Mononuclear cell (primary cell): ENCODE data around the gene TMEM236. TPM values are rescaled to one million over a fixed set of nuclear protein-coding genes. Genes with fewer than 3 reads are reported as not detected.

Experiments
- H3K27me3 ChIP-seq: 2 replicates; pipeline ENCODE4 v1.6.0; 2011; ENCODE audit warnings: low read length, control low read depth; ENCODE audit not compliant: insufficient read depth
- H3K4me1 ChIP-seq: 2 replicates; pipeline ENCODE4 v1.5.1; 2011; ENCODE audit warnings: mild to moderate bottlenecking, low read length, control low read depth; ENCODE audit not compliant: insufficient read depth
- H3K4me3 ChIP-seq: 2 replicates; pipeline ENCODE4 v1.5.1; 2011; ENCODE audit warnings: mild to moderate bottlenecking, low read length, moderate library complexity
- H3K9me3 ChIP-seq: 2 replicates; pipeline ENCODE4 v1.5.1; 2011; ENCODE audit warnings: low read depth, mild to moderate bottlenecking, control low read depth, low read length
- total RNA-seq: library from RNA; depleted of rRNA; stranded (reverse); fragments of >200 nt; gene quantifications from one replicate; pipeline ENCODE4 v1.2.3, GENCODE V29; 2012

Gene TMEM236
- total RNA-seq, 1 donor, result under 0.01 TPM

DNA sequence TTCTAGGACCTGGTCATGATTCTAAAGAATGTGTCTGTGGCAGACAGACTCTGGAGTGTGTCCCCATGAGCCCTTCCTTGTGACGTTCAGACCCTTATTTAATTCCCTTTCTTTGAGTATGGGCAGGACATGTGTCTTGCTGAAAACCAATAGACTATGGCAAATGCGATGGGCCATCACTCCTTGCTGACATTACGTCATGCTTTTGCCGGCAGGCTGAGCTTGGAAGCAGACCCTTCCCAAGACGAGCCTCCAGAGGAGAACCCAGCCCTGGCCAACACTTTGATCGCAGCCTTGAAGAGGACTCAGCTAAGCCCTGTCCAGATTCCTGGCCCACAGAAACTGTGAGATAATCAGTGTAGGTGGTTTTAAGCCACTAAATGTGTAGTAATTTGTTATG is 18.4 kb upstream of the TMEM236 start:
- H3K9me3 ChIP-seq, result no peaks in the 10 kb centered on the region
- no peaks in the 10 kb centered on the region for H3K27me3 ChIP-seq
- no peak overlapping the region for H3K4me3 ChIP-seq
- no peaks in the 10 kb centered on the region for H3K4me1 ChIP-seq

DNA sequence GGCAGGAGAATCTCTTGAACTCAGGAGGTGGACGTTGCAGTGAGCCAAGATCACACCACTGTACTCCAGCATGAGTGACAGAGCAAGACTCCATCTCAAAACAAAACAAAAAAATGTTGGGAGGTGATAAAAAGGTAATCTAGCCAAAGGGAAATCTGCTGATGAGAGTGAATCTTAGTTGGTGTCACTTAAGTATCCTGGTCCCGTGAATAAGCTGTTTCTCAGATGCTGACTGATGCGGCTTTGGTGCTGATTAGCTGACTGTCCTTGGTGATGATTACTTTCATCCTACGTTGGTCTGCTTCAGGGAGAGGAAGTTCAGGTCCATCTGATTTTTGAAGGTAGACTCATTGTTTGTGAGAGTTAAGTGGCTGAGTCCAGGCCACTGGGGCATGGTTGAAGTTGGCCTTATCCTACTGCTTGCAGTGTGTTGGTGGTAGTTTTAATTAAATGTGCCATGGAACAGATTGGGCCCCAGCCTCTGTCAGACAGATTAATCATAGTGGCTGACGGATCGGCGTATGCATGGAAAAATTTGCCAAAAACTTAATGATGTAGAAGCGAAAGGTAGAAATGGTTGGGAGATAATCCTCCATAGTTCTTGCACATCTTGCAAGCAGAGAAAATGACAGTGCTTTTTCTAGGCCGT is 17.4 kb upstream of the TMEM236 start:
- no peaks in the 10 kb centered on the region for H3K27me3 ChIP-seq
- H3K9me3 ChIP-seq, result no peaks in the 10 kb centered on the region
- H3K4me3 ChIP-seq, result no peak overlapping the region
- no peaks in the 10 kb centered on the region for H3K4me1 ChIP-seq

DNA sequence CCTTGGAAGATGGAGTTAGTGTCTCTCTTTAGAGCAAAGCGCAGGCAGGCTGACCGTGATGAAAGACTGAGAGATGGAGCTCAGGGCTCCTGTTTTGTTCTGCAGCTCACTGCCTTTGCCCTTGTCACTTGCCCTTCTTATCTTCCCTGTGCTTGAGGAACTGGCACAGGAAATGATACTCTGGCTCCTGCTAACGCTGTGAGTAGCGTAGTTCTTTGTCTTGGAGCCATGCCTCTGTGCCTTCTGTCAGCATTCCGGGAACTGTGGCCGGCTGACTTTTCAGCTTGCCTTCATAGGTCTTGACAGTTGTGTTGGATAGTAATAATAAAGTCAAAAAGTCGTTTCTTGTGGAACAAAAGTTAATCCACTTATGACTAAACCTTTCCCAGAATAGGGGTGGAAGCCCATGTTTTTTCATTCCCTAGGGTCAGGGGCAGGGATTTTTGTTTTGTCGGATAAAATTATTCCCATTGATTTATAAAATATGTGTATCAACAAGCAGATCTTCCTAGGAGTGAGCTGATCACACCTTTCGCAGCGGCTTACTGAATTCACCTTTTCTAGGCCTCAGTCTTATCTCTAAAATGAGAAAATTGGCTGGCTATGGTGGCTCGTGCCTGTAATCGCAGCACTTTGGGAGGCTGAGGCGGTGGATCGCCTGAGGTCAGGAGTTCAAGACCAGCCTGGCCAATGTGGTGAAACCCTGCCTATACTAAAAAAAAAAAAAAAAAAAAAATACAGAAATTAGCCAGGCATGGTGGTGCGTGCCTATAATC is 16.6 kb upstream of the TMEM236 start:
- no peaks in the 10 kb centered on the region for H3K27me3 ChIP-seq
- no peak overlapping the region for H3K4me3 ChIP-seq
- no peaks in the 10 kb centered on the region for H3K4me1 ChIP-seq
- no peaks in the 10 kb centered on the region for H3K9me3 ChIP-seq

DNA sequence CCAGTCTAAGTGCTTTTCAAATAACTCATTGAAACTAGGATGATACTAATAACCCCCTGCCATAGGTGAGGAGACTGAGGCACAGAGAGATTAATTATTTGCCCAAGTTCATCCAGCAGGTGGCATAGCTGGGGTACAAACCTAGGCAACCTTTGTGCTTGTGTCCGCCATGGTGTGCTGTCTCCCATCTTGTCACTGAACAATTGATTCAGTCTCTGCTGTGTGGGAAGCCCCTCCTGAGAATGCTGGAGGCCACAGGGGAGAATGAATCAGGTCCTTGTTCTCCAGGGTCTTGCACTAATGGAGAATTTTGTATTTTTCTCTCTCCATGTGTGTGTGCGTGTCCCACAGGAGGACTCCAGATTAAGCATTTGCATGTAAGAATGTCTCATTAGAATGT is 15.8 kb upstream of the TMEM236 start:
- Histone ChIP-seq H3K4me3 (no peak overlapping the region), H3K27me3 (no peaks in the 10 kb centered on the region), H3K4me1 (no peaks in the 10 kb centered on the region), H3K9me3 (no peaks in the 10 kb centered on the region)

DNA sequence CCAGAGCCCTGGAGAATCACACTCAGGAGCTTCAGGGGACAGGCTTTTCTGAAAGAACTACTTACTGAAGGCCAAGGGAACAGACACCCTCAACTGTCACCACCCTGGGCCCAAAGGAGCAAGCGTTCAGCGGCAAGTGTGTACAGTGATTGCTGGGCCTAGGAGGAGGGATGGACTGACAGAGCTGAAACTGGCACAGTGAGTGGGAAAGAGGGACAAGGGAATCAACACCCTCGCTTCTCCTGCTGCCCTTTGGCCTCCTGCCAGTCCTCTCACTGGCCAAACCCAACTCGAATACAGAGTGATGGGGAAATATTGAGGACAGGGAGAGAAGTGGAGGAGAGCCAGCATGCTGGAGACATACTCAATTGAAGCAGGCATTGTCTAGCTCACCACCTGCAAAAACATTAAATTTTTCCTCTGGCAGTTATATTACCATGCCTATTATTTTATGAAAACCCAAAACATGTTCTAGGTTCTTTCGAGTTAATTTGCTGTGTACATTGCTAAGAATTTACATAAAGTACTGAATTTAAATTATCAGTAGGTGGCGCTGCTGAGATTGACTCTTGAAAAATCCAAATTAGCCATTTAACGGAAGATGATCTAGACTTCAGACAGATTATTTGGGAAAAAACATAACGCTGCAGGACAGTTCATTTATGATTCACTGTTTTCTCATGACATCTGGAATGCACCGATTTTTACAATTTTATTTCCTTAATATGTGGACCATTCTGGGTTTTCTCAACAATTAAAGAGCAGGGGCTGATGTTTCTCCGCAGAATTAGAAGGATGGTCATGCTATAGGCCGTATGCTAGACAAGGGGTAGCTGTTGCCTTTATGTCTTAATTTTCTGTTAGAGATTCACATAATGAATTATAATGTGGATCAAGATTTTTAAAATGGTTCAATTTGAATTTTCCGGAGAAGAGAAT is 14.7 kb upstream of the TMEM236 start:
- H3K4me1 ChIP-seq, result no peaks in the 10 kb centered on the region
- no peaks in the 10 kb centered on the region for H3K9me3 ChIP-seq
- no peaks in the 10 kb centered on the region for H3K27me3 ChIP-seq
- no peak overlapping the region for H3K4me3 ChIP-seq

DNA sequence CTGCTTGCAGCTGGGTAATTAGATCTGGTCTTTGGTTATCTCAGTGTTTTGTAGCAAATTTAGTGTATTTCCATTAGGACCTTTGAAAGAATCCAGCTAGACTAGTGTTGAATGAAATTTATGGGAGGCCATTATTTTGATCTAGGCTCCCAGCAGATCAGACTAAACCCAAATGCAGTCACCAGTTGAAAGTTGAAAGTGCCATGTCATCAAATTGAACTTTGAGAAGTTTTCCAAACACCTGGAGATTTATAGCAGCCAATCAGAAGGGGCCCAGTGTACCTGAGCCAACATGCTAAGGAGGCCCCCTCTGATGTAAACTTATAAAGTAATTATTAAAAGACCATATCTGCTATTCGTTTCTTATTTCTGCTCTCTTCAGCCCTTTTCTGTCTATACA is 11.3 kb upstream of the TMEM236 start:
- no peaks in the 10 kb centered on the region for H3K9me3 ChIP-seq
- no peaks in the 10 kb centered on the region for H3K27me3 ChIP-seq
- H3K4me3 ChIP-seq, result no peak overlapping the region
- H3K4me1 ChIP-seq, result peaks cover 20% of the 10 kb centered on the region

DNA sequence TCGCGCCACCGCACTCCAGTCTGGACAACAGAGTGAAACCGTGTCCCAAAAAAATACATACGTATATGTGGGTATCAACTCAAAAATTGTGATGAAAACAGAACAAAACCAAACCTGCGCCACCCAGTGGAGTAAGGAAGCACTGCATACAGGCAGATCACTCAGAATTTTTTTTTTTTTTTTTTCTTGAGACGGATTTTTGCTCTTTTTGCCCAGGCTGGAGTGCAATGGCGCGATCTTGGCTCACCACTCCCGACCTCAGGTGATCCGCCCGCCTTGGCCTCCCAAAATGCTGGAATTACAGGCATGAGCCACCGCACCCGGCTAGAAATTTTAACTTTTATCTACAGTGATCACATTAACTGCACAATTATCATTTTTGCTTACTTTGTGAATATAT is 9.1 kb upstream of the TMEM236 start:
- no peaks in the 10 kb centered on the region for H3K27me3 ChIP-seq
- H3K4me3 ChIP-seq, result no peak overlapping the region
- no peaks in the 10 kb centered on the region for H3K9me3 ChIP-seq
- peaks cover 20% of the 10 kb centered on the region for H3K4me1 ChIP-seq

DNA sequence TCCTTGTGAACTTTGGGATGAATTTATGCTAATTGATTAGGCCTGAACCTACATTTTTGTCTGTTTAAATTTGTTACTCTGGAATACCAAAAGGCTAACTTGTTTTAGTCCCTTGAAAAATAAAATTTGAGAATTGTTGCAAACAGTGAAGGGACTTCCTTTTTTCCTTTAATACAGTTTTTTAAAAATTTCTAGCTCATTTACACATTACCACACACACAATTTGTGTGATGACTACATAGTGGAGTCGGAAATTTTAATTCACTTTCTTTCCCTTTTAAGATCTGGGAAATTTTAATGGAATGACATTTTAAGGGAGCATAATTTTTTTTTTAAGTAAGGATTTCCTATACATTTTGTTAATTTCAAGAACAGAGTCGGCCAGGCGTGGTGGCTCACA is 8.6 kb upstream of the TMEM236 start:
- Histone ChIP-seq H3K27me3 (no peaks in the 10 kb centered on the region), H3K9me3 (no peaks in the 10 kb centered on the region), H3K4me3 (no peak overlapping the region), H3K4me1 (peaks cover 20% of the 10 kb centered on the region)

DNA sequence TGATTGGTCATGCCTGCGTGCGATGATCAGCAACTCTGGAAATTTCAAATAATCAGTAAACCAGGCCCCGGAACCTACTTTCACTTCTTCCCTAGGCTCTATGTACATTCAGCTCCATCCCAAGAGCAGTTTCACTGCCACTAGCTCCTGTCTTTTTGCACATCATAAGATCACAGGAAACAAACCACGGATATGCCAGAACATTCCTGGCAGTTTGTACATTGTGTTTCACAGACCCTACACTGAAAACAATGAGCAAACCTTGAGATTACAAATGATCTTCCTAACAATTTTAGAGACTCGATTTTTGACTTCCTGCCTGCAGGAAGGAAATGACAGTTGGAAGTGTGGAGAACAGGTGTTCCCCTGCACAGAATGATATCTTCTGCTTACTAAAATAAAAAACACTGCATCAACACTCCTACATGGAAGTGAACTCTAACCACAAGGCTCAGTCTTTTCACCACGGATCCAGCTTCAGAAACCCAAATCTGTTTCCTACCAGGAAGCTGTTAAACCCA is 7.6 kb upstream of the TMEM236 start:
- Histone ChIP-seq H3K9me3 (no peaks in the 10 kb centered on the region), H3K4me3 (no peak overlapping the region), H3K27me3 (no peaks in the 10 kb centered on the region), H3K4me1 (peaks cover 20% of the 10 kb centered on the region)

DNA sequence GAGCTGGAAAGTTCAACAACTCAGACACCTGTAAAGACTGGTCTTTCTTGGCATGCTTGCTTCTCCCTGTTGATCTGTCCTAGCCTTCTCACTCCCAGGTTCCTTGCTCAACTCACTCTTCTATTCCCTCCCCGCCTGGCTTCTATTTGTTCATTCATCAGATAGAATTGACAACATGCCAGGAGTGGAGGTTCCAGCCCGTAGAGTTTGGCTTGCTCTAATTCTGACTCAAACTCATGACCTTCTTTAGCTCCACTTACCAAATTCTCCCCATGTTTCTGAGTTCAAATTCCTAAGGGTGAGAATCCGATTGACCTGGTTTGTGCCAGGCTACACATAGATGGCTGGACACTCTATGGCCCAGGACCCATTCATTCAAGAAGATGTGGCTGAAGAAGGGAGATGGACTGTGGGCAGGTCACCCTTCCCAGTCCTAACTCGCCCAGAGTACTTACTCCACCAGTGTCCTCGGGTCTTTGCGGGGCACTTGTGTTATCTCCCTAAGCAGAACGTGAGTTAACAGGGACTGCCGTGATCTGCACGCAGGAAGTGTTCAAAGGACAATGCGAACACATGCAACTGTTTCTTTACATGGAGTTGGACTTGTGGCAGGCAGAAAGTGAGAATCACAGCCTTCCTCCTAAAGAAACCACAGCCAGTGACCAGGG is 4.0 kb upstream of the TMEM236 start:
- Histone ChIP-seq H3K4me3 (no peak overlapping the region), H3K27me3 (no peaks in the 10 kb centered on the region), H3K4me1 (peaks cover 18% of the 10 kb centered on the region), H3K9me3 (no peaks in the 10 kb centered on the region)

DNA sequence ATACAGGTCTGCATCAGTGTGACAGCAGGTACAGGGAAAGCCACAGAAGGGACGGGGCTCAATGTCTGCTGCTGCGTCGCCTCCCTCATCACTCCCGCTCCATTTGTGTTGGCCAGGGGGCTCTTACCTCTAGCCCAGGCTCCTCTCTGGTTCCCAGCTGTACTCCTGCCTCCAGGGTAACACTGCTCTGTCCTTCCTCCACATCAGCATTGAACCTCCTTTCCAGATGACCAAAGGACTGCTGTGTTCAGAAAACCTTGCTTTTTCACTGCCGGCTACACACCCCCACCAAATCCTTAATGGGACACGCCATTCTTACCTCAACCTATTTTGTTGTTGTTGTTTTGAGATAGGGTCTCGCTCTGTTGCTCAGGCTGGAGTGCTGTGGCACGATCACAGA is 2.1 kb upstream of the TMEM236 start:
- Histone ChIP-seq H3K9me3 (no peaks in the 10 kb centered on the region), H3K4me3 (no peak overlapping the region), H3K4me1 (peaks cover 1% of the 10 kb centered on the region), H3K27me3 (no peaks in the 10 kb centered on the region)

DNA sequence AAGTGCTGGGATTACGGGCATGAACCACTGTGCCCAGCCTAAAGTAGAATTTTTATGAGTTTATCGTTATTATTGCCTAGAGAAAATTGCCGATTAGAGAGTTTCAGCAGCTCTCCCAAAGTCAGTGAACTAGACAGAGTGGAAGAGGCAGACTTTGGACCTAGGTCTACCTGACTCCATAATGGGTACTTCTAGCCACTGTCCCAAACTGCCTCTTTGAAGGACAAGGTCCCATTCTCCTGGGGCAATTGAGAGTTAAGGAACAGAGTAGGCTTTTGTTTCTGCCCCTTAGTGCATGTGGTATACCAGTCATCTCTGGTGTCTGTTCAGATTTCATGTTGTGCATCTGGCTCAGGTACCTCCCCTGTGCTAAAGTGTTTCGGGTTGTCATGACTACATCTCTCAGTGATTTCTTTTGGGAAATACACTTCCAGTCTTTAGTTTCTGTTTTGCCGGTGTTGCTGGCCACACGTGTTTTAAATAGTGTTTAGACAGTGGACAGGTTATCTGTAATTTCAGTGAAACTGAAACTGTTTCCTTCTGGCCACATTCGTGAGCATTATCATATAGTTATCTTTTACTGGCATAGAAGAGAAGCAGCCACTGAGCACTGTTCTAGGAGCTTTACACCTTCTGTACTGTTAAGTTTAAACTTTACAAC is 4.7 kb downstream of the TMEM236 start:
- H3K4me3 ChIP-seq, result no peak overlapping the region
- H3K9me3 ChIP-seq, result no peaks in the 10 kb centered on the region
- H3K4me1 ChIP-seq, result peaks cover 8% of the 10 kb centered on the region
- no peaks in the 10 kb centered on the region for H3K27me3 ChIP-seq

DNA sequence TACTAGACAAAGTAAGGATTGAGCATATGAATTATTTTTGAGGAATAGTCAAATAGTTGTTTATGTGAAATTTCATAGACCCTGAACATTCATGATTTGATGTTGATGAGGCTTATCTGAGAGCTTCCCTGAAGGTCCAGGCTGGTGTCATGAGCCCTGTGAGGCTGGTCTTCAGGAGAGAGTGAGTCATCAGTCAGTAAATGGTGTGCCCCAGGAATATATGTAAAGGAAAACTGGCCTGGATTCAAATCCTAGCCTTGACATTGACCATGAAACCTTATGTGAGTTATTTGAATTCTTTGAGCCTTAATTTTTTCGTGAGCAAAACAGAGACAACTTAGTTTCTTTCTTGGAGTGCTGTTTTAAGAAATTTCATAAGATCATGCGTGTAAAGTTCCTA is 6.2 kb downstream of the TMEM236 start:
- Histone ChIP-seq H3K4me3 (no peak overlapping the region), H3K27me3 (no peaks in the 10 kb centered on the region), H3K4me1 (peaks cover 8% of the 10 kb centered on the region), H3K9me3 (no peaks in the 10 kb centered on the region)

DNA sequence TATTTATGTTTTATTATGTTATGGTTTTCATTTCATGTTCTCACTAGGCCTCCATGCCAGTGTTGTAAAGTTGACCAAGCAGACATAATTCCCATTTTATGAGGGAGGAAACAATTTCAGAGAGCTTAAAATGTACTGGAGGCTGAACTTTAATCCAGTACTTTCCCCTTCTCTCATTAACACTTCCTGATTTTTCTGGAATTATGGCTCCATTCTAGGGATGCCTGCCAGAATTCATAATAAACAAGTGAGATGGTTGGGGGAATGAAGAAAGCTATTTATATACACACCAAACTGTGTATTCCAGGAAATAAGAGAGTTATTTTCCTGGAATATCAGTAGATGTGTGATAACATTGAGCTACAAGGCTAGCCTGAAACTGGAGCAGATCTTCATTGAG is 6.9 kb downstream of the TMEM236 start:
- no peaks in the 10 kb centered on the region for H3K27me3 ChIP-seq
- no peak overlapping the region for H3K4me3 ChIP-seq
- H3K4me1 ChIP-seq, result peaks cover 8% of the 10 kb centered on the region
- H3K9me3 ChIP-seq, result no peaks in the 10 kb centered on the region
